ENCODE data around the gene ACTR8. TPM values are rescaled to one million over a fixed set of nuclear protein-coding genes. Genes with fewer than 3 reads are reported as not detected.

The ACTR8 gene
- total and polyA plus RNA-seq, 12 donors = 10.8 to 48.4 (median 36.5) TPM

GRCh38 chr3:53820756-53821580 lies 61.0 kb downstream of the ACTR8 start:
- Histone ChIP-seq H3K27ac (no peak overlapping the region), H3K27me3 (peaks cover 0 to 6% (median 0%) of the 10 kb centered on the region in 7 donors), H3K9me3 (no peaks in the 10 kb centered on the region), H3K36me3 (no peaks in the 10 kb centered on the region), H3K4me1 (no peaks in the 10 kb centered on the region), H3K4me3 (no peak overlapping the region)
- TF ChIP-seq CTCF (IDR thresholded peaks at IDR 0.05) = no peak
- DNase-seq (no peak), ATAC-seq (no peak)
- WGBS, 2 donors = 78 to 86% methylated on average over 21 of the region's 21 CpGs
- intact Hi-C loops (cut with DNase I) = no loop called here

- no peak for TF ChIP-seq CTCF (IDR thresholded peaks at IDR 0.05)
- Histone ChIP-seq H3K9me3 (no peaks in the 10 kb centered on the region), H3K4me1 (no peaks in the 10 kb centered on the region), H3K27ac (no peak overlapping the region), H3K36me3 (no peaks in the 10 kb centered on the region), H3K27me3 (peaks cover 0 to 6% (median 0%) of the 10 kb centered on the region in 7 donors), H3K4me3 (no peak overlapping the region)
- intact Hi-C loops (cut with DNase I) = no loop called here
- ATAC-seq (no peak), DNase-seq (no peak)
- WGBS, 2 donors = 93 to 98% methylated on average over 5 of the region's 5 CpGs
Measured at GRCh38 chr3:53820084-53820483, 61.9 kb downstream of the ACTR8 start.

GRCh38 chr3:53819163-53819868 lies 62.6 kb downstream of the ACTR8 start:
- WGBS, 2 donors = 89 to 93% methylated on average over 14 of the region's 14 CpGs
- Histone ChIP-seq H3K4me3 (no peak overlapping the region), H3K4me1 (no peaks in the 10 kb centered on the region), H3K27ac (no peak overlapping the region), H3K36me3 (no peaks in the 10 kb centered on the region), H3K27me3 (peaks cover 0 to 6% (median 0%) of the 10 kb centered on the region in 7 donors), H3K9me3 (no peaks in the 10 kb centered on the region)
- TF ChIP-seq CTCF (IDR thresholded peaks at IDR 0.05) = no peak
- intact Hi-C loops (cut with DNase I) = no loop called here
- DNase-seq (no peak), ATAC-seq (no peak)

- no peak for DNase-seq
- no peak overlapping the region for H3K4me3 ChIP-seq
- H3K9me3 ChIP-seq = no peaks in the 10 kb centered on the region
- intact Hi-C loops (cut with DNase I) = no loop called here
- no peak for TF ChIP-seq CTCF (IDR thresholded peaks at IDR 0.05)
- WGBS, 2 donors = 80 to 83% methylated on average over 14 of the region's 14 CpGs
- ATAC-seq = no peak
- H3K27ac ChIP-seq = no peak overlapping the region
- no peaks in the 10 kb centered on the region for H3K4me1 ChIP-seq
- no peaks in the 10 kb centered on the region for H3K36me3 ChIP-seq
- H3K27me3 ChIP-seq = peaks cover 0 to 6% (median 0%) of the 10 kb centered on the region in 7 donors
Measured at GRCh38 chr3:53818221-53819162, 63.5 kb downstream of the ACTR8 start.

Measured in heart right ventricle (tissue), 16 donors.